Measurements from ENCODE around the gene GPHN.

DNA sequence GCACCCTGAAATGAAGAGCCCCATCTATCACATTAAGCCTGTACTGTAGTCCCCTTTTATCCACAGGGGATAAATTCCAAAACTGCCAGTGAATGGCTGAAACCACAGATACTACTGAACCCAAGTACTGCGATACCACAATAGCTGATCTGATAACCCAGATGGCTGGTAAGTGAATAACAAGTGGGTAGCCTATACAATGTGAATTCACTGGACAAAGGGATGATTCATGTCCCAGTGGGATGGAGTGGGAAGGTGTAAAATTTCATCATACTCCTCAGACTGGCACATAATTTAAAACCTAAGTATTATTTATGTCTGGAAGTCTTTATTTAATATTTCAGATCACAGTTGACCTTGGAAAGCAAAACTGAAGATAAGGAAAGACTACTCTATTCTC lies 201.3 kb downstream of the GPHN start:
- TF ChIP-seq, protein P1, sequence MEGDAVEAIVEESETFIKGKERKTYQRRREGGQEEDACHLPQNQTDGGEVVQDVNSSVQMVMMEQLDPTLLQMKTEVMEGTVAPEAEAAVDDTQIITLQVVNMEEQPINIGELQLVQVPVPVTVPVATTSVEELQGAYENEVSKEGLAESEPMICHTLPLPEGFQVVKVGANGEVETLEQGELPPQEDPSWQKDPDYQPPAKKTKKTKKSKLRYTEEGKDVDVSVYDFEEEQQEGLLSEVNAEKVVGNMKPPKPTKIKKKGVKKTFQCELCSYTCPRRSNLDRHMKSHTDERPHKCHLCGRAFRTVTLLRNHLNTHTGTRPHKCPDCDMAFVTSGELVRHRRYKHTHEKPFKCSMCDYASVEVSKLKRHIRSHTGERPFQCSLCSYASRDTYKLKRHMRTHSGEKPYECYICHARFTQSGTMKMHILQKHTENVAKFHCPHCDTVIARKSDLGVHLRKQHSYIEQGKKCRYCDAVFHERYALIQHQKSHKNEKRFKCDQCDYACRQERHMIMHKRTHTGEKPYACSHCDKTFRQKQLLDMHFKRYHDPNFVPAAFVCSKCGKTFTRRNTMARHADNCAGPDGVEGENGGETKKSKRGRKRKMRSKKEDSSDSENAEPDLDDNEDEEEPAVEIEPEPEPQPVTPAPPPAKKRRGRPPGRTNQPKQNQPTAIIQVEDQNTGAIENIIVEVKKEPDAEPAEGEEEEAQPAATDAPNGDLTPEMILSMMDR (IDR thresholded peaks at IDR 0.05) = no peak
- TF ChIP-seq POLR2A (IDR thresholded peaks at IDR 0.05) = no peak

Data from right lobe of liver (tissue), 4 donors.